Neural cell (in vitro differentiated cells): ENCODE measurements around the gene NTHL1. TPM values are rescaled to one million over a fixed set of nuclear protein-coding genes. Genes with fewer than 3 reads are reported as not detected.

Experiments
- H2AFZ ChIP-seq: fragments of 200-600, 300-800 bp; sonication (generic), shearing (Covaris generic); 2 replicates; pipeline ENCODE4 v1.6.0; 2014; ENCODE audit warnings: low read depth, mild to moderate bottlenecking, antibody characterized with exemption, low read length, moderate library complexity
- H3F3A ChIP-seq: fragments of 200-600 bp; shearing (Covaris generic); 2 replicates; pipeline ENCODE4 v1.6.1; 2016; ENCODE audit warnings: mild to moderate bottlenecking, moderate library complexity, mixed read lengths, antibody characterized with exemption, low read length; ENCODE audit not compliant: insufficient read depth, poor library complexity, severe bottlenecking
- H3K27ac ChIP-seq: fragments of 200-600, 300-800 bp; sonication (generic), shearing (Covaris generic); 2 replicates; pipeline ENCODE4 v1.5.1; 2014; ENCODE audit warnings: mild to moderate bottlenecking, low read length, moderate library complexity
- H3K27me3 ChIP-seq: fragments of 300-800, 200-600 bp; sonication (generic), shearing (Covaris generic); 2 replicates; pipeline ENCODE4 v1.6.0; 2014; ENCODE audit warnings: mild to moderate bottlenecking, low read depth, low read length, moderate library complexity; ENCODE audit not compliant: insufficient read depth
- H3K36me3 ChIP-seq: fragments of 300-800, 200-600 bp; sonication (generic), shearing (Covaris generic); 2 replicates; pipeline ENCODE4 v1.5.1; 2014; ENCODE audit warnings: mild to moderate bottlenecking, antibody characterized with exemption, low read length, moderate library complexity; ENCODE audit not compliant: insufficient read depth
- H3K4me2 ChIP-seq: fragments of 300-800, 200-600 bp; sonication (generic), shearing (Covaris generic); 2 replicates; pipeline ENCODE4 v1.6.0; 2014; ENCODE audit warnings: mild to moderate bottlenecking, low read length
- H3K4me3 ChIP-seq: fragments of 300-800, 200-600 bp; sonication (generic), shearing (Covaris generic); 2 replicates; pipeline ENCODE4 v1.5.1; 2014; ENCODE audit warnings: mild to moderate bottlenecking, low read length, moderate library complexity
- H3K79me2 ChIP-seq: fragments of 200-600 bp; shearing (Covaris generic); replicated peaks from 2 replicates; pipeline ENCODE4 v1.6.0; 2014; ENCODE audit warnings: mild to moderate bottlenecking, low read length, moderate library complexity; ENCODE audit not compliant: insufficient read depth
- H3K9ac ChIP-seq: fragments of 300-800, 200-600 bp; sonication (generic), shearing (Covaris generic); 2 replicates; pipeline ENCODE4 v1.6.1; 2016; ENCODE audit warnings: mild to moderate bottlenecking, low read length, mixed read lengths
- H3K9me2 ChIP-seq: fragments of 200-600 bp; shearing (Covaris generic); 2 replicates; pipeline ENCODE4 v1.6.1; 2016; ENCODE audit warnings: mild to moderate bottlenecking, low read length, mixed read lengths; ENCODE audit not compliant: insufficient read depth
- H3K9me3 ChIP-seq: fragments of 200-600, 300-800 bp; sonication (generic), shearing (Covaris generic); 2 replicates; pipeline ENCODE4 v1.6.1; 2016; ENCODE audit warnings: mild to moderate bottlenecking, mixed run types, low read length, moderate library complexity, mixed read lengths
- H4K20me1 ChIP-seq: fragments of 200-600 bp; shearing (Covaris generic); 2 replicates; pipeline ENCODE4 v1.6.1; 2016; ENCODE audit warnings: mild to moderate bottlenecking, mixed run types; ENCODE audit not compliant: insufficient read depth
- EP300 ChIP-seq: fragments of 450-650 bp; conservative IDR thresholded peaks from 2 replicates; pipeline ENCODE4 v1.6.1; 2014; ENCODE audit warnings: antibody characterized with exemption, mild to moderate bottlenecking, moderate library complexity; ENCODE audit not compliant: poor library complexity, severe bottlenecking
- EZH2 ChIP-seq: fragments of 200-600, 300-800 bp; shearing (Covaris generic), sonication (generic); IDR thresholded peaks from 2 replicates; pipeline ENCODE4 v1.6.1; 2014; ENCODE audit warnings: antibody characterized with exemption, low read length, borderline replicate concordance, mild to moderate bottlenecking; ENCODE audit not compliant: insufficient read depth, poor library complexity, severe bottlenecking
- MXI1 ChIP-seq: fragments of 450-650 bp; conservative IDR thresholded peaks from 2 replicates; pipeline ENCODE4 v1.6.1; 2014; ENCODE audit warnings: antibody characterized with exemption, mild to moderate bottlenecking; ENCODE audit not compliant: poor library complexity, severe bottlenecking
- POLR2AphosphoS5 ChIP-seq: IDR thresholded peaks from 2 replicates; pipeline ENCODE4 v1.6.1; 2012
- RAD21 ChIP-seq: fragments of 450-650 bp; conservative IDR thresholded peaks from 2 replicates; pipeline ENCODE4 v1.6.1; 2014; ENCODE audit warnings: antibody characterized with exemption, mild to moderate bottlenecking, moderate library complexity
- SMC3 ChIP-seq: fragments of 450-650 bp; conservative IDR thresholded peaks from 2 replicates; pipeline ENCODE4 v1.6.1; 2014; ENCODE audit warnings: antibody characterized with exemption, mild to moderate bottlenecking, moderate library complexity; ENCODE audit not compliant: poor library complexity
- TAF1 ChIP-seq: IDR thresholded peaks from 2 replicates; pipeline ENCODE4 v1.6.1; 2012; ENCODE audit warnings: low read depth
- polyA plus RNA-seq: library from polyadenylated mRNA; depleted of rRNA; stranded (reverse); fragments of >200 nt; gene quantifications from 2 replicates; pipeline ENCODE4 v1.2.3, GENCODE V29; 2014
- TF ChIP-seq, protein P1 (sequence below): fragments of 450-650 bp; IDR thresholded peaks from 2 replicates; pipeline ENCODE4 v1.5.1; 2014; ENCODE audit warnings: antibody characterized with exemption, mild to moderate bottlenecking, moderate library complexity; ENCODE audit not compliant: poor library complexity, severe bottlenecking
- TF ChIP-seq, protein P2 (sequence below): IDR thresholded peaks from 2 replicates; pipeline ENCODE4 v1.6.1; 2012; ENCODE audit warnings: borderline replicate concordance

NTHL1 gene
- polyA plus RNA-seq, 1 donor from 2014 or later, result 43.1 TPM

DNA sequence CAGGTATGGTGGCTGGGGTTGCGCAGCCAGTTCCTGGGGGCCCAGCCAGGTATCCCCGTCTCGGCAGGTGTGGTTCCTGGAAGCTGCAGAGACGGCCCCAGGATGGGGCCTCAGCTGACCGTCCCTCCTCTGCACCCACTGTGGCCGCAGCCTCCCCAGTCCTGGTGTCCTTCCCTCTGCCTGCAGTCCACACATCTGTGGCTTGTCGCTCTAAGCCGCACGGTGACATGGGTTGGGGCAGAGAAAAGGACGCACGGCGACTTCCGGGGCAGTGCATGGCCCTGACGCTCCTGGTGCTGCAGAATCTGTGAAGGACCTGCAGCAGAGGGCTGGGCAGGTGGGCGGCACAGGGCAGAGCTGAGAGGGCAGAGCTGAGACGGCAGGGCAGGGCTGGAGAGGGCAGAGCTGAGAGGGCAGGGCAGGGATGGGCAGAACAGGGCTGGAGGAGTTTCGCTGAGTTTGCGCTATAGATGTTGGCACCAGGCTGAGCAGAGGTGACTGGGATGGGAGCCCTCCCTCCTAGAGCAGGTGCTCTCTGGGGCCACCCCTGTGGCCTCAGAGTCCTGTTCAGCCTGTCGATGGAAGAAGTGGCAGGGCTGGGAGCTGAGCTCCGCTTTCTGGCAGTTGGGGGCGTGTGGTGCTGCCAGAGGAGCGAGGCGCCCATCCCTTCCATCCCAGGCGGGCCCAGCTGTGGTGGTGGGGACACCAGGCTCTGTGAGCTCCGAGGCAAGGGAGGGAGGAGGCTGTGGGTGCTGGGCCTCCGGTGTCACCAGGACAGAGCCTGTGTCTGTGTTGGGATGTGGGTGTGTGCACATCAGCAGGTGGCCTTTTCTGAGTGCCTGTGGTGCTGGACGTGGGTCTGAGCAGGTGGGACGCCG lies 23.2 kb upstream of the NTHL1 start:
- no peak overlapping the region for H3K9ac ChIP-seq
- H3F3A ChIP-seq, result no peaks in the 10 kb centered on the region
- no peak overlapping the region for H2AFZ ChIP-seq
- H4K20me1 ChIP-seq, result no peaks in the 10 kb centered on the region
- H3K9me2 ChIP-seq, result no peaks in the 10 kb centered on the region
- H3K27me3 ChIP-seq, result no peaks in the 10 kb centered on the region
- no peak for TF ChIP-seq EP300
- no peak for TF ChIP-seq EZH2
- no peak for TF ChIP-seq SMC3
- no peak for TF ChIP-seq RAD21
- TF ChIP-seq, protein P1, sequence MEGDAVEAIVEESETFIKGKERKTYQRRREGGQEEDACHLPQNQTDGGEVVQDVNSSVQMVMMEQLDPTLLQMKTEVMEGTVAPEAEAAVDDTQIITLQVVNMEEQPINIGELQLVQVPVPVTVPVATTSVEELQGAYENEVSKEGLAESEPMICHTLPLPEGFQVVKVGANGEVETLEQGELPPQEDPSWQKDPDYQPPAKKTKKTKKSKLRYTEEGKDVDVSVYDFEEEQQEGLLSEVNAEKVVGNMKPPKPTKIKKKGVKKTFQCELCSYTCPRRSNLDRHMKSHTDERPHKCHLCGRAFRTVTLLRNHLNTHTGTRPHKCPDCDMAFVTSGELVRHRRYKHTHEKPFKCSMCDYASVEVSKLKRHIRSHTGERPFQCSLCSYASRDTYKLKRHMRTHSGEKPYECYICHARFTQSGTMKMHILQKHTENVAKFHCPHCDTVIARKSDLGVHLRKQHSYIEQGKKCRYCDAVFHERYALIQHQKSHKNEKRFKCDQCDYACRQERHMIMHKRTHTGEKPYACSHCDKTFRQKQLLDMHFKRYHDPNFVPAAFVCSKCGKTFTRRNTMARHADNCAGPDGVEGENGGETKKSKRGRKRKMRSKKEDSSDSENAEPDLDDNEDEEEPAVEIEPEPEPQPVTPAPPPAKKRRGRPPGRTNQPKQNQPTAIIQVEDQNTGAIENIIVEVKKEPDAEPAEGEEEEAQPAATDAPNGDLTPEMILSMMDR, result no peak
- TF ChIP-seq TAF1, result no peak
- TF ChIP-seq MXI1, result no peak
- TF ChIP-seq, protein P2, sequence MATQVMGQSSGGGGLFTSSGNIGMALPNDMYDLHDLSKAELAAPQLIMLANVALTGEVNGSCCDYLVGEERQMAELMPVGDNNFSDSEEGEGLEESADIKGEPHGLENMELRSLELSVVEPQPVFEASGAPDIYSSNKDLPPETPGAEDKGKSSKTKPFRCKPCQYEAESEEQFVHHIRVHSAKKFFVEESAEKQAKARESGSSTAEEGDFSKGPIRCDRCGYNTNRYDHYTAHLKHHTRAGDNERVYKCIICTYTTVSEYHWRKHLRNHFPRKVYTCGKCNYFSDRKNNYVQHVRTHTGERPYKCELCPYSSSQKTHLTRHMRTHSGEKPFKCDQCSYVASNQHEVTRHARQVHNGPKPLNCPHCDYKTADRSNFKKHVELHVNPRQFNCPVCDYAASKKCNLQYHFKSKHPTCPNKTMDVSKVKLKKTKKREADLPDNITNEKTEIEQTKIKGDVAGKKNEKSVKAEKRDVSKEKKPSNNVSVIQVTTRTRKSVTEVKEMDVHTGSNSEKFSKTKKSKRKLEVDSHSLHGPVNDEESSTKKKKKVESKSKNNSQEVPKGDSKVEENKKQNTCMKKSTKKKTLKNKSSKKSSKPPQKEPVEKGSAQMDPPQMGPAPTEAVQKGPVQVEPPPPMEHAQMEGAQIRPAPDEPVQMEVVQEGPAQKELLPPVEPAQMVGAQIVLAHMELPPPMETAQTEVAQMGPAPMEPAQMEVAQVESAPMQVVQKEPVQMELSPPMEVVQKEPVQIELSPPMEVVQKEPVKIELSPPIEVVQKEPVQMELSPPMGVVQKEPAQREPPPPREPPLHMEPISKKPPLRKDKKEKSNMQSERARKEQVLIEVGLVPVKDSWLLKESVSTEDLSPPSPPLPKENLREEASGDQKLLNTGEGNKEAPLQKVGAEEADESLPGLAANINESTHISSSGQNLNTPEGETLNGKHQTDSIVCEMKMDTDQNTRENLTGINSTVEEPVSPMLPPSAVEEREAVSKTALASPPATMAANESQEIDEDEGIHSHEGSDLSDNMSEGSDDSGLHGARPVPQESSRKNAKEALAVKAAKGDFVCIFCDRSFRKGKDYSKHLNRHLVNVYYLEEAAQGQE, result no peak
- TF ChIP-seq POLR2AphosphoS5, result no peak
- H3K36me3 ChIP-seq, result no peaks in the 10 kb centered on the region
- no peak overlapping the region for H3K4me3 ChIP-seq
- H3K79me2 ChIP-seq, result no peaks in the 10 kb centered on the region
- H3K27ac ChIP-seq, result no peak overlapping the region
- no peak overlapping the region for H3K4me2 ChIP-seq
- no peaks in the 10 kb centered on the region for H3K9me3 ChIP-seq

- H3K4me3 ChIP-seq, result no peak overlapping the region
- H4K20me1 ChIP-seq, result no peaks in the 10 kb centered on the region
- no peak overlapping the region for H3K4me2 ChIP-seq
- H3K9me3 ChIP-seq, result no peaks in the 10 kb centered on the region
- TF ChIP-seq POLR2AphosphoS5, result no peak
- no peak for TF ChIP-seq EP300
- TF ChIP-seq EZH2, result no peak
- no peak for TF ChIP-seq TAF1
- TF ChIP-seq, protein P2, result no peak
- TF ChIP-seq RAD21, result no peak
- no peak for TF ChIP-seq MXI1
- no peak for TF ChIP-seq SMC3
- TF ChIP-seq, protein P1, result no peak
- H3K9ac ChIP-seq, result no peak overlapping the region
- no peaks in the 10 kb centered on the region for H3K79me2 ChIP-seq
- no peaks in the 10 kb centered on the region for H3K27me3 ChIP-seq
- H3K9me2 ChIP-seq, result no peaks in the 10 kb centered on the region
- H2AFZ ChIP-seq, result no peak overlapping the region
- no peaks in the 10 kb centered on the region for H3F3A ChIP-seq
- H3K36me3 ChIP-seq, result no peaks in the 10 kb centered on the region
- H3K27ac ChIP-seq, result no peak overlapping the region
These were observed 18.5 kb upstream of the NTHL1 start for GRCh38 chr16:2066139-2066538.
